ENCODE data around the gene FGF5.
"Not testable (repeated sequence)": the region's sequence is repeated elsewhere in the genome, so short reads cannot be mapped to it uniquely, and the experiment has no call there.

FGF5 gene

DNA sequence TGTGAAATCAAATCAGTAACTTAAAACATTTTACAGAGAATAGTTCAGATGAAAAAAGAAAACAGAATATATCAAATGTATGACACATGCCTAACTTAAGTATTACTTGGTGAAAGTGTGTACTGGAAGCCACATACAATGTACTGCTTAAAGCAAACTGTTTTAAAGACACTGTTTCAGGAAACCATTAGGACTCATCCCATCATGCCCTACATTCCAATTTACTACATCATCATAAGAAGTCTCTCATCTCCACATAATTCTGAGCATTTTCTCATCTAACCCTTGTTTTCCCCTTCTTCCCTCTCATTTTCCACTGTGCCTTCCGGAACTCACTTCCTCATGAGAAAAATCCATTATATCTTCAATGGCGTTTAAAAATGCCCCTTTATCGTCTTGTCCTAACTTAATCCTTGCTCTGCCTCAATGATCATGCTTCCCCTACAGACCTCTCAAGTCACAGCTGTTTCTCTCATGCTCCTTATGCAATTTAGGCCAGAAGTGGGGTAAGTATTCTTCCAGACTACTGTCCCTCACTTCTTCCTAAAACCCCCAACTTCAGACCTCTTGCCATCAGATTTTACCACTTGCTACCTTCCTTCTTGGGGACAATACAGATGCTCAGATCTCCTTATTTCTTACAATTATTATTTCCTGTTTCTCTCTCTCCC, 26.8 kb upstream of the FGF5 start:
- Histone ChIP-seq H3K4me1 (no peaks in the 10 kb centered on the region), H3K79me2 (no peaks in the 10 kb centered on the region), H3K27ac (no peak overlapping the region), H3K36me3 (ENCODE audit: control insufficient read depth, insufficient read depth, low read length) (no peaks in the 10 kb centered on the region), H3K4me3 (ENCODE audit: low read depth, low read length) (no peak overlapping the region), H3K27me3 (ENCODE audit: control insufficient read depth, insufficient read depth, low read length) (no peaks in the 10 kb centered on the region), H3K9me3 (ENCODE audit: control insufficient read depth, low read length) (no peaks in the 10 kb centered on the region), H2AFZ (no peak overlapping the region), H3K4me2 (ENCODE audit: low read length) (no peak overlapping the region), H3K9ac (no peak overlapping the region)
- TF ChIP-seq, protein P1, sequence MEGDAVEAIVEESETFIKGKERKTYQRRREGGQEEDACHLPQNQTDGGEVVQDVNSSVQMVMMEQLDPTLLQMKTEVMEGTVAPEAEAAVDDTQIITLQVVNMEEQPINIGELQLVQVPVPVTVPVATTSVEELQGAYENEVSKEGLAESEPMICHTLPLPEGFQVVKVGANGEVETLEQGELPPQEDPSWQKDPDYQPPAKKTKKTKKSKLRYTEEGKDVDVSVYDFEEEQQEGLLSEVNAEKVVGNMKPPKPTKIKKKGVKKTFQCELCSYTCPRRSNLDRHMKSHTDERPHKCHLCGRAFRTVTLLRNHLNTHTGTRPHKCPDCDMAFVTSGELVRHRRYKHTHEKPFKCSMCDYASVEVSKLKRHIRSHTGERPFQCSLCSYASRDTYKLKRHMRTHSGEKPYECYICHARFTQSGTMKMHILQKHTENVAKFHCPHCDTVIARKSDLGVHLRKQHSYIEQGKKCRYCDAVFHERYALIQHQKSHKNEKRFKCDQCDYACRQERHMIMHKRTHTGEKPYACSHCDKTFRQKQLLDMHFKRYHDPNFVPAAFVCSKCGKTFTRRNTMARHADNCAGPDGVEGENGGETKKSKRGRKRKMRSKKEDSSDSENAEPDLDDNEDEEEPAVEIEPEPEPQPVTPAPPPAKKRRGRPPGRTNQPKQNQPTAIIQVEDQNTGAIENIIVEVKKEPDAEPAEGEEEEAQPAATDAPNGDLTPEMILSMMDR (IDR thresholded peaks at IDR 0.05) = no peak

DNA sequence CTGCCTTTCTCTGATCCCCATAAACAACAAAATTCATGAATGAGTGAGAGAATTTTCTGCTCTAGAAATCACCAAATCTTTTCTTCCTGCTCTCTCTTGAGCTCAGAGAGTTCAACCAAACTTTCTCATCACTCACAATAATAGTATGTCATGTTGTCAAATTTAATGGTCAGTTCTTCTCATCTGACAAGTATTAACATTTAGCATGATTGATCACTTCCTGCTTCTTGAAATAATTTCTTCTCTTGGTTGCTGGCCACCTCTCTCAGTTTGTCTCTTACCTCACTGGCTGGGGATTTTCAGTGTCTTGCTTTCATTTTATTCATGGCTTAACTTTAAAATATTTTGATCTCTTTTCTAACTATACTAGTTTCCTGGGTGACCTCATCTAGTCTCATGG, 25.5 kb upstream of the FGF5 start:
- no peaks in the 10 kb centered on the region for H3K9me3 ChIP-seq (ENCODE audit: control insufficient read depth, low read length)
- H3K79me2 ChIP-seq = no peaks in the 10 kb centered on the region
- no peak overlapping the region for H3K27ac ChIP-seq
- H3K36me3 ChIP-seq (ENCODE audit: control insufficient read depth, insufficient read depth, low read length) = no peaks in the 10 kb centered on the region
- TF ChIP-seq, protein P1 (IDR thresholded peaks at IDR 0.05) = no peak
- no peaks in the 10 kb centered on the region for H3K27me3 ChIP-seq (ENCODE audit: control insufficient read depth, insufficient read depth, low read length)
- H3K4me1 ChIP-seq = no peaks in the 10 kb centered on the region
- H3K4me2 ChIP-seq (ENCODE audit: low read length) = no peak overlapping the region
- no peak overlapping the region for H3K4me3 ChIP-seq (ENCODE audit: low read depth, low read length)
- no peak overlapping the region for H3K9ac ChIP-seq
- H2AFZ ChIP-seq = no peak overlapping the region

DNA sequence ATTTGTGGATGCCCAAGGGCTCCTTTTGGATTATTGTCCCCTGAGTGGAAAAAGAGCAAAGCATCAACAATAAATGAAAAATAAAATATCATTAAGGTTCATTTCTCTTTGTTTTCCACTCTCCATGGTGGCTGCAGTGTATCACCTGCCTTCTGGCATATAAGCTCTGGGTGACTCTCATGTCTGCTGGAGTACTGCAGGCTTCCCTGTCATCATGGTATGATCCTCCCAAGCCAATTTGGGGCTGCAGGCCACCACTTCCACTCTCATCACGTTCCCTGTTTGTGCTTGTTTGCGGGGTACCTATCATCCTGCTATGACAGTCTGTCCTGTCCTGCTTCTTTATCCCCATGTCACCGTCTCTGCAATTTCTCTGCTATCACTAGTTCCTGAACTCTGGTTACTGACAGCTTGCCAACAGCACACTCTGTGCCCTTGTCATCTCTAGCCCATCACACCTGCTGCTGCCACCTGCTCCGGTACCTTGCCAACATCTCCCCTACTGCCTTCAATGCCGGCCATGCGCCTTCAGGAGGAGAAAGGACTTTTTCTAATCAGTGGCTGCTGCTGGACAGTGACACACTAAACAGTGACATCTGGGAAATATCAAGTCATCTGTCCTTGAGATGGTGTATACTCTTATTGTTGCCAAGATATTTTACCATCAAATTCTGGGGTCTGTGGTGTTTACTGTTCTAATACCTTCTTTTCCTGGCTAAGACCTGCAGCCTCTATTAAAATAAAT, 23.0 kb upstream of the FGF5 start:
- no peak overlapping the region for H3K9ac ChIP-seq
- no peak overlapping the region for H3K4me3 ChIP-seq (ENCODE audit: low read depth, low read length)
- no peaks in the 10 kb centered on the region for H3K4me1 ChIP-seq
- no peaks in the 10 kb centered on the region for H3K79me2 ChIP-seq
- no peaks in the 10 kb centered on the region for H3K9me3 ChIP-seq (ENCODE audit: control insufficient read depth, low read length)
- no peak overlapping the region for H3K27ac ChIP-seq
- H2AFZ ChIP-seq = no peak overlapping the region
- no peaks in the 10 kb centered on the region for H3K36me3 ChIP-seq (ENCODE audit: control insufficient read depth, insufficient read depth, low read length)
- no peaks in the 10 kb centered on the region for H3K27me3 ChIP-seq (ENCODE audit: control insufficient read depth, insufficient read depth, low read length)
- H3K4me2 ChIP-seq (ENCODE audit: low read length) = no peak overlapping the region
- TF ChIP-seq, protein P1 (IDR thresholded peaks at IDR 0.05) = no peak

DNA sequence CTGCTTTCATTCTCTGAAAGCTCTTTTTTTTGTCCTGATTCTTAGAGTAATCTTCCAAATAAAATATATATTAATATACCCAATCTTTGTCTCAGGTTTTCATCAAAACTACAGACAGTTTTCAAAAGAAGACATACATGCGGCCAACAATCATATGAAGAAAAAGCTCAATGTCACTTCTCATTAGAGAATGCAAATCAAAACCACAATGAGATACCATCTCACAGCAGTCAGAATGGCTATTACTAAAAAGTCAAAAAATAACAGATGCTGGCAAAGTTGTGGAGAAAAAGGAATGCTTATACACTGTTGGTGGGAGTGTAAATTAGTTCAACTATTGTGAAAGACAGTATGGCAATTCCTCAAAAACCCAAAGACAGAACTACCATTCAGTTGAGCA, 19.0 kb upstream of the FGF5 start:
- H3K4me2 ChIP-seq (ENCODE audit: low read length); H3K27me3 ChIP-seq (ENCODE audit: control insufficient read depth, insufficient read depth, low read length); H3K79me2 ChIP-seq; H3K9ac ChIP-seq; H3K4me3 ChIP-seq (ENCODE audit: low read depth, low read length); H3K27ac ChIP-seq; H3K9me3 ChIP-seq (ENCODE audit: control insufficient read depth, low read length); H3K36me3 ChIP-seq (ENCODE audit: control insufficient read depth, insufficient read depth, low read length); H3K4me1 ChIP-seq; H2AFZ ChIP-seq: not testable (repeated sequence)

DNA sequence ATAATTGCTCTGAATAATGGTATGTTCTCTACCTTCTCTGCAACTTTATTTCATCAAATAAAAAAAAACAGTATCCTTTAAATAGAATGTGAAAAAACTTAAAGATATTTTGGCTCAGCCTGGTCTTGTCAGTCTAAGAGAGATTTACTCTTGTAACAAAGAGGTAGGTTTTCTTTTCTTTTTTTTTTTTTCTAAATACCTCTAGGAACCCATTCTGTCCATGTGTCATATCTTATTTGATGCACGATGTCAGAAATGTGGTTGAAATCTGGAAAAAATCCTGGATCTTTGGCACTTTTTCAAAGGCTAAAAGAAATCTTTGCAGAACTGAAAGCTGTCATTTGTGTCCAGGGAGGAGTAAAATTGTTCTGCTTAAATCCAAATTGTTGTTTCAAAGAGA, 17.3 kb upstream of the FGF5 start:
- Histone ChIP-seq H3K4me3 (ENCODE audit: low read depth, low read length) (no peak overlapping the region), H3K4me2 (ENCODE audit: low read length) (no peak overlapping the region), H3K36me3 (ENCODE audit: control insufficient read depth, insufficient read depth, low read length) (no peaks in the 10 kb centered on the region), H3K4me1 (no peaks in the 10 kb centered on the region), H3K27ac (no peak overlapping the region), H2AFZ (no peak overlapping the region), H3K79me2 (no peaks in the 10 kb centered on the region), H3K9me3 (ENCODE audit: control insufficient read depth, low read length) (no peaks in the 10 kb centered on the region), H3K9ac (no peak overlapping the region), H3K27me3 (ENCODE audit: control insufficient read depth, insufficient read depth, low read length) (no peaks in the 10 kb centered on the region)
- TF ChIP-seq, protein P1 (IDR thresholded peaks at IDR 0.05) = no peak
